Uterus (tissue), 4 donors: ENCODE data around the gene ARVCF. TPM values are rescaled to one million over a fixed set of nuclear protein-coding genes. Genes with fewer than 3 reads are reported as not detected.

Experiments
- DNase-seq, 2 donors: peaks; one replicate each; pipeline ENCODE4 v3.0.0-alpha.2; 2019 to 2020
- H3K27ac ChIP-seq, 2 donors: fragments of 200-600 bp; sonication (generic); 1 replicate in 1 of 2; 2 replicates in 1 of 2; pipeline ENCODE4 v1.5.1; 2016 to 2018
- H3K27me3 ChIP-seq, 2 donors: fragments of 200-600 bp; sonication (generic); one replicate each; pipeline ENCODE4 v1.5.1; 2018 to 2019; ENCODE audit warnings: control low read depth in 1 of 2
- H3K36me3 ChIP-seq, 2 donors: fragments of 200-600 bp; sonication (generic); one replicate each; pipeline ENCODE4 v1.5.1; 2019; ENCODE audit warnings: control low read depth in 1 of 2
- H3K4me1 ChIP-seq, 2 donors: fragments of 200-600 bp; sonication (generic); one replicate each; pipeline ENCODE4 v1.5.1; 2018 to 2019; ENCODE audit warnings: control low read depth in 1 of 2
- H3K4me3 ChIP-seq, 2 donors: fragments of 200-600 bp; sonication (generic); 1 replicate in 1 of 2; 2 replicates in 1 of 2; pipeline ENCODE4 v1.5.1; 2018 to 2019; ENCODE audit warnings: mild to moderate bottlenecking in 1 of 2
- H3K9me3 ChIP-seq, 2 donors: fragments of 200-600 bp; sonication (generic); one replicate each; pipeline ENCODE4 v1.5.1; 2019; ENCODE audit warnings: control low read depth in 1 of 2
- CTCF ChIP-seq, 4 experiments: fragments of 200-600 bp in 2 of 4; fragments of 450-650 bp in 2 of 4; sonication (generic) in 2 of 4; IDR thresholded peaks; one replicate each; pipeline ENCODE4 v1.5.1; 2016 to 2019; ENCODE audit warnings: antibody characterized with exemption in 4 of 4, mild to moderate bottlenecking in 2 of 4, moderate library complexity in 1 of 4
- POLR2A ChIP-seq, 2 donors: fragments of 450-650 bp; IDR thresholded peaks; one replicate each; pipeline ENCODE4 v1.6.1; 2016; ENCODE audit warnings: antibody characterized with exemption in 2 of 2, mild to moderate bottlenecking in 1 of 2, moderate library complexity in 1 of 2
- intact Hi-C: fragments of 100-400 bp; cut with DNase I; formaldehyde crosslinking; loops from one replicate; pipeline ENCODE4 v1.15.1; 2023; ENCODE audit warnings: low total_unique reads
- total RNA-seq, 4 donors: library from RNA; depleted of rRNA in 3 of 4; stranded (reverse); fragments of >200 nt in 3 of 4; gene quantifications; one replicate each; pipeline versions ENCODE4 v1.1.0 to v1.2.4, GENCODE V29; 2014 to 2023
- donor health status: DM: yes; HTN: yes; CAD: no.

ARVCF gene
- total RNA-seq, 4 donors from 2014 or later, result 1.5 to 43.4 (median 16.6) TPM

DNA sequence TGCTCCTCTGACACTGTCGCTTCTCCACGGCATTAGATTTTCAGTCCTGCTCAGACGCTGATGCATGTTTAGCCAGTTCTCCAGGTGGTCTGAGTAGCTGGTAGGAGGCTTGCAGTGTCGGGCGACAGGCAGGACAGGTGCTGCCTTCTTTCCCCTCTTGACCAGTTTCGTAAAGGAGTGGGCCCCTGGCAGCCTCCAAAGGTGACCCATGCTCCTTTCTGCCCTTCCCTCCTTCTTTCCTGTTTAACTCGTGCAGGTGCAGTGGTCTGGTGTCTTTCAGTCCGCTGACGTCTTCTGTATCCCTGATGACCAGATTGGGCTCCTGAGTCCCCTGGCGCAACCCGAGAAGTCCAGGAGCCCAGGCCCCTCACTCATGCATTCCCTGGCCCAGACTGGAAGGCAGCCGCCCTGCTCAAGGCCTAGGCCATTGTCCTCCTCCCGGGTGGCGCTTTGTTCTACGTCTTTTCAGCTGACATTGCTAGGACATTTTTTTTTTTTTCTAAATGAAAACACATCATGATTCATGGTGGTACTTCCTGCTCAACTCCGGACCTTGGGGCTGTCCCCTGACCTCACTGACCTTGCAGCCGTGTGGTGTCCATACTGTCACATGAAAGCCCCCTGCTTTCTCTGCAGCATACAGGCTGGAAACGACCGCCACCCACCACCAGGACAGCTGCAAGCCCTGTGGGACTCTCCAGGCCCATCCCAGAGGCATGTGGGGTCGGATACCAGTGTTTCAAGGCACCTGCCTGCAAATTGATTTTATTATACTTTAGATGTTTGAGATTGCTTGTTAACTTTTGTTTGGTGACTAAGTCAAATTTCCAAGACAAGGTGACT is 49.5 kb downstream of the ARVCF start:
- intact Hi-C loops, result no loop called here
- H3K4me1 ChIP-seq, result no peaks in the 10 kb centered on the region
- H3K9me3 ChIP-seq, result no peaks in the 10 kb centered on the region
- TF ChIP-seq POLR2A (IDR thresholded peaks at IDR 0.05) (no peak), CTCF (IDR thresholded peaks at IDR 0.05) (no peak)
- H3K36me3 ChIP-seq, result no peaks in the 10 kb centered on the region
- no peaks in the 10 kb centered on the region for H3K27me3 ChIP-seq
- no peak overlapping the region for H3K27ac ChIP-seq
- DNase-seq, result no peak
- H3K4me3 ChIP-seq, result no peak overlapping the region

- H3K27ac ChIP-seq, result no peak overlapping the region
- H3K4me3 ChIP-seq, result no peak overlapping the region
- H3K36me3 ChIP-seq, result no peaks in the 10 kb centered on the region
- no peak for TF ChIP-seq POLR2A (IDR thresholded peaks at IDR 0.05)
- no peak for TF ChIP-seq CTCF (IDR thresholded peaks at IDR 0.05)
- H3K27me3 ChIP-seq, result no peaks in the 10 kb centered on the region
- intact Hi-C loops, result no loop called here
- DNase-seq, result no peak
- H3K9me3 ChIP-seq, result no peaks in the 10 kb centered on the region
- no peaks in the 10 kb centered on the region for H3K4me1 ChIP-seq
Observed at GRCh38 chr22:19965771-19966709, 50.6 kb downstream of the ARVCF start.

- intact Hi-C loops, result no loop called here
- Histone ChIP-seq H3K27me3 (no peaks in the 10 kb centered on the region), H3K27ac (no peak overlapping the region), H3K4me1 (no peaks in the 10 kb centered on the region), H3K36me3 (no peaks in the 10 kb centered on the region), H3K4me3 (no peak overlapping the region), H3K9me3 (no peaks in the 10 kb centered on the region)
- DNase-seq, result no peak
- TF ChIP-seq CTCF (IDR thresholded peaks at IDR 0.05), result no peak
- TF ChIP-seq POLR2A (IDR thresholded peaks at IDR 0.05), result no peak
Observed at GRCh38 chr22:19964701-19965386, 51.8 kb downstream of the ARVCF start.

DNA sequence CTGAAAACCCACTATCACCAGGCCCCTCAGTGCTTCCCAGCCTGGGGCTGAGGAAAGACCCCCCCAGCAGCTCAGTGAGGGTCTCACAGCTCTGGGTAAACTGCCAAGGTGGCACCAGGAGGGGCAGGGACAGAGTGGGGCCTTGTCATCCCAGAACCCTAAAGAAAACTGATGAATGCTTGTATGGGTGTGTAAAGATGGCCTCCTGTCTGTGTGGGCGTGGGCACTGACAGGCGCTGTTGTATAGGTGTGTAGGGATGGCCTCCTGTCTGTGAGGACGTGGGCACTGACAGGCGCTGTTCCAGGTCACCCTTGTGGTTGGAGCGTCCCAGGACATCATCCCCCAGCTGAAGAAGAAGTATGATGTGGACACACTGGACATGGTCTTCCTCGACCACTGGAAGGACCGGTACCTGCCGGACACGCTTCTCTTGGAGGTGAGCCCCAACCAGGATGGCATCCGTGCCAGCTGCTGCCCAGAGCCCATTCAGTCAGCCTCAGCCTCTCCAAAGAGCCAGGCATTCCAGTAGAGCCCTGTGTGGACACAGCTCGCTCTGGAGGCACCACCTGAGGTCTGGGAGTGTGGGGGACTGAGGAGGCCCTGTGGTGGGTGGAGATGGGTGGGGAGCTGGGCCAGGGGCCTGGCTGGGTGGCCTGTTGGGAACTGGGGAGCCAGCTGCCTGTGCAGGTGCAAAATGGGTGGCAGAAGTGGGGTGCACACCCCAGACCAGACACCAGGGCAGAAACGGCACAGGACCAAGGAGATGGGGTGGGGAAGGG is 52.6 kb downstream of the ARVCF start:
- no peaks in the 10 kb centered on the region for H3K27me3 ChIP-seq
- intact Hi-C loops, result no loop called here
- DNase-seq, result no peak
- no peaks in the 10 kb centered on the region for H3K4me1 ChIP-seq
- TF ChIP-seq CTCF (IDR thresholded peaks at IDR 0.05), result no peak
- no peak for TF ChIP-seq POLR2A (IDR thresholded peaks at IDR 0.05)
- H3K4me3 ChIP-seq, result no peak overlapping the region
- no peak overlapping the region for H3K27ac ChIP-seq
- no peaks in the 10 kb centered on the region for H3K36me3 ChIP-seq
- H3K9me3 ChIP-seq, result no peaks in the 10 kb centered on the region
